ENCODE measurements around the gene OR10G6. TPM values are rescaled to one million over a fixed set of nuclear protein-coding genes. Genes with fewer than 3 reads are reported as not detected.

The OR10G6 gene
- total RNA-seq, 1 experiment from 2014 or later, result not detected

- Histone ChIP-seq H2BK5ac (ENCODE audit: insufficient read length, low read length) (no peak overlapping the region), H2BK20ac (ENCODE audit: low read depth, low read length, poor library complexity, severe bottlenecking) (no peak overlapping the region), H3K4me2 (ENCODE audit: insufficient read depth, insufficient read length, low read length) (no peak overlapping the region), H2AFZ (ENCODE audit: low read length) (no peak overlapping the region), H3K14ac (ENCODE audit: insufficient read depth, low read length) (no peak overlapping the region), H3K23ac (ENCODE audit: insufficient read length, low read depth, low read length) (no peak overlapping the region), H2BK120ac (ENCODE audit: low read depth, low read length, poor library complexity, severe bottlenecking) (no peak overlapping the region), H3K27me3 (ENCODE audit: insufficient read depth, low read length) (no peaks in the 10 kb centered on the region), H3K4ac (ENCODE audit: low read depth, low read length) (no peak overlapping the region), H4K5ac (ENCODE audit: insufficient read length, low read depth, low read length) (no peak overlapping the region), H3K9me3 (ENCODE audit: control insufficient read depth, low read depth, low read length) (no peaks in the 10 kb centered on the region), H2BK15ac (ENCODE audit: low read depth, low read length) (no peak overlapping the region), H3K23me2 (ENCODE audit: insufficient read length, low read depth, low read length, poor library complexity, severe bottlenecking) (no peaks in the 10 kb centered on the region), H3K9ac (ENCODE audit: extremely low read depth, insufficient read length, low read length) (no peak overlapping the region), H3K4me1 (ENCODE audit: insufficient read depth, low read length) (no peaks in the 10 kb centered on the region), H4K91ac (ENCODE audit: insufficient read length, low read depth, low read length) (no peak overlapping the region), H4K20me1 (ENCODE audit: control insufficient read depth, insufficient read depth, insufficient read length) (no peaks in the 10 kb centered on the region), H3T11ph (ENCODE audit: low read length) (no peak overlapping the region), H3K79me1 (ENCODE audit: insufficient read depth, low read depth, low read length, poor library complexity, severe bottlenecking) (no peaks in the 10 kb centered on the region), H4K8ac (replicated peaks; ENCODE audit: insufficient read length, low read depth, low read length) (no peak overlapping the region), H2AK5ac (ENCODE audit: insufficient read length, low read length) (no peak overlapping the region), H3K56ac (ENCODE audit: insufficient read length, low read depth, low read length) (no peak overlapping the region), H3K79me2 (ENCODE audit: insufficient read depth, low read length) (no peaks in the 10 kb centered on the region), H3K18ac (ENCODE audit: insufficient read length, low read depth, low read length) (no peak overlapping the region), H2BK12ac (ENCODE audit: insufficient read length, low read depth, low read length) (no peak overlapping the region), H3K27ac (ENCODE audit: insufficient read length, low read depth, low read length) (no peak overlapping the region)
- H3K27ac Mint-ChIP-seq, result no peak overlapping the region
- H3K27me3 Mint-ChIP-seq (ENCODE audit: low read depth), result no peaks in the 10 kb centered on the region; the same call in 1 of the 2 replicates
- H3K4me3 Mint-ChIP-seq, result no peak overlapping the region
- H3K9me3 Mint-ChIP-seq, result peaks cover 10 to 25% of the 10 kb centered on the region in 2 experiments
- H3K36me3 Mint-ChIP-seq (ENCODE audit: insufficient read depth in 1 of 3, low read depth in 3 of 3), result peaks cover 0 to 21% (median 2%) of the 10 kb centered on the region in 3 experiments; a peak in 2 of 7 replicates
- no peak for DNase-seq
- H3K4me1 Mint-ChIP-seq, result no peaks in the 10 kb centered on the region
- no peak for TF ChIP-seq CTCF (conservative IDR thresholded peaks at IDR 0.05)
Observed at GRCh38 chr11:123956752-123957151, 38.2 kb downstream of the OR10G6 start.
